Thoracic aorta (tissue), 2 donors: ENCODE data around the gene FYB1. TPM values are rescaled to one million over a fixed set of nuclear protein-coding genes. Genes with fewer than 3 reads are reported as not detected.

Experiments used
- ATAC-seq: fragments of 150-250 bp; one replicate; pipeline ENCODE4 v1.8.0; 2017; ENCODE audit warnings: low read depth; ENCODE audit not compliant: insufficient number of reproducible peaks, low FRiP score
- DNase-seq: peaks from one replicate; pipeline ENCODE4 v3.0.0-alpha.2; 2020; ENCODE audit warnings: low spot score
- H3K27ac ChIP-seq, 2 donors: fragments of 200-600 bp; sonication (generic); 1 replicate in 1 of 2; 2 replicates in 1 of 2; pipeline ENCODE4 v1.5.1; 2016; ENCODE audit warnings: mild to moderate bottlenecking in 2 of 2, moderate library complexity in 2 of 2
- H3K27me3 ChIP-seq: fragments of 200-600 bp; sonication (generic); replicated peaks from 2 replicates; pipeline ENCODE4 v1.6.0; 2016; ENCODE audit warnings: mild to moderate bottlenecking; ENCODE audit not compliant: insufficient read depth
- H3K36me3 ChIP-seq: fragments of 200-600 bp; sonication (generic); one replicate; pipeline ENCODE4 v1.5.1; 2016
- H3K4me1 ChIP-seq, 2 donors: fragments of 200-600 bp; sonication (generic); 1 replicate in 1 of 2; 2 replicates in 1 of 2; pipeline versions ENCODE4 v1.5.1 to v1.6.0; 2016; ENCODE audit warnings: low read depth in 2 of 2, mild to moderate bottlenecking in 1 of 2; ENCODE audit not compliant: control insufficient read depth in 1 of 2
- H3K4me3 ChIP-seq: fragments of 200-600 bp; sonication (generic); 2 replicates; pipeline ENCODE4 v1.5.1; 2016; ENCODE audit warnings: mild to moderate bottlenecking
- H3K9me3 ChIP-seq: fragments of 200-600 bp; sonication (generic); 2 replicates; pipeline ENCODE4 v1.5.1; 2016
- CTCF ChIP-seq: fragments of 200-600 bp; sonication (generic); IDR thresholded peaks from one replicate; pipeline ENCODE4 v1.5.1; 2019; ENCODE audit warnings: antibody characterized with exemption
- total RNA-seq, 2 donors: library from RNA; depleted of rRNA; stranded (reverse); fragments of >200 nt; gene quantifications; one replicate each; pipeline versions ENCODE4 v1.1.0 to v1.2.3, GENCODE V29; 2016

Gene FYB1
- total RNA-seq, 2 donors from 2014 or later: 12.9 to 29.8 TPM

DNA sequence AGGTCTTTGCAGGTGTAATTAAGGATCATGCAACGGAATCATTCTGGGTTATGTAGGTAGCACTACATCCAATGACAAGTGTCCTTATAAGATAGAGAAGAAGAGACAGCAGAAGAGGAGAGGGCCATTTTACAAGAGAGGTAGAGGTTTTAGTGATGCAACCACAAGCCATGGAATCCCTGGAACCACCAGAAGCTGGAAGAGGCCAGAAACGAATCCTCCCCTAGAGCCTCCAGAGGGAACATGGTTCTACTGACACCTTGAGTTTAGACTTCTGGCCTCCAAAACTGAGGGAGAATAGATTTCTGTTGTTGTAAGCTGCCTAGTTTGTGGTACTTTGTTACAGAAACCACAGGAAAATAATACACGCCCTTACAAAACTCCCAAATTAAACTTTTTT is 3.5 kb downstream of the FYB1 start:
- DNase-seq: no peak
- Histone ChIP-seq H3K9me3 (no peaks in the 10 kb centered on the region), H3K36me3 (no peaks in the 10 kb centered on the region), H3K27me3 (no peaks in the 10 kb centered on the region), H3K4me1 (peaks cover 0 to 5% of the 10 kb centered on the region in 2 donors), H3K27ac (no peak overlapping the region), H3K4me3 (no peak overlapping the region)
- no peak for ATAC-seq
- TF ChIP-seq CTCF: no peak

DNA sequence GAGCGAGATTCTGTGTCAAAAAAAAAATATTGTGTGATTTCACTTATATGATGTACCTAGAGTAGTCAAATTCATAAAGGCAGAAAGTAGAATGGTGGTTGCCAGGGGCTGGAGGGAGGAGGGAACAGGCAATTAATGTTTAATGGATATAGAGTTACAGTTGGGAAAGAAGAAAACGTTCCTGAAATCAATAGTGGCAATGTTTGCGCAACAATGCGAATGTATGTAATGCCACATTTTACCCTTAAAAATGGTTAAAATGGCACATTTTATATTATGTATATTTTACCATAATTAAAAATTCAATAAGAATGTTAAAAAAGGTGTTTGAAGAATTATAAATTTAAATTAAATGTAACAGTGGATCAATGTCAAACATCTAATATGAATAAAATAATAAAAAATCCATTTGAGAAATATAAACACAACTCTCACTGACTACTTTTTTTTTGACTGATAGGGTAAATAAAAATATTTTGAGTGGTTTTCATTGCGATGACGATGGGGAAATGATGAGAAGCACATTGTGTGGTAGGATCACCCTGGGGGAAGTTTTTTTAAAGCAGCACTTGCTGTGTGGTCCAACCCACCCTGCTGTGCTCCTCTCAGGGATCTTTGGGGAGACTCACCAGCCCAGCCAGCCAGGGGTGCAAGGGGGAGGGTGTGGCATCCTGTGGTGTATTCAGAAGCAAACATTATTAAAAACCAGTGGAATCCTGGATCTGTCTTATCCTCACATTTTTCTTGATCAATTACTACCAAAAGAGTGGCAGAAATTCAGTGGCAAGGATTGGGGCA is 4.3 kb downstream of the FYB1 start:
- no peak for TF ChIP-seq CTCF
- ATAC-seq: no peak
- Histone ChIP-seq H3K27ac (no peak overlapping the region), H3K4me3 (no peak overlapping the region), H3K36me3 (no peaks in the 10 kb centered on the region), H3K9me3 (no peaks in the 10 kb centered on the region), H3K4me1 (peaks cover 0 to 5% of the 10 kb centered on the region in 2 donors), H3K27me3 (no peaks in the 10 kb centered on the region)
- DNase-seq: no peak

DNA sequence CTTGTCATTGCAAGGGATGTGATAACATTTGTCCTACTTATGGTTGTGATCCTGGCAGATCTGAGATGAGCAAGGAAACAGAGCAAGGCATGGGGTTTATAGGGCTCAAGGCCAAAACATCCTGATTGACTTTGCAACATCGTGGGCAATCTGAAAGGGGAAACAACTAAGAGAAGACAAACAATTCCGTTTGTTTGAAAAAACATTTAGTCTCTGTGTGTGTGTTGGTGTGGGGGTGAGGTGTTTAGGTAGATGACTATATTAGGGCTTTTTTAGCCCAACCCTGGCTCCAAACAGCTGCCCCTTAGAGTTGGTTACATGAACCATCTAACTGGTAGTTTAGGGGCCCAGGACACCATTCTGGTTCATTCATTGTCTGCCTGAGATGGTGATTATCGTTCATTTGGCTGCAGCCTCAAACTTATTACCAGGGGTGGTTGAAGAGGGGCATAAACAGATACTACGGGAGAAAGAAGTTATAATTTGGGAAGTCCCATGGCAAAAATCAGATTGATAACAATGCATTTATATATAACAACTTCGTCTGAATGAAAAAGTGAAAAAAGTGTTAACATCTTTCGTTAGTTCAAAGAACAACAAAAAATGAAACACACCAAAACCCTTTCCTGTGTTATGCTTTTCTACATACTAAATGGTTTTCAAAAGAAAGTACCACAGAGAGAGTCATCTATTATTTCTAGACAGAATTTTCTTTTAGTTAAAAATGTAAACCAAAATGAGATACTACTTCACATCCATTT is 5.7 kb downstream of the FYB1 start:
- ATAC-seq (no peak), DNase-seq (no peak)
- no peak for TF ChIP-seq CTCF
- Histone ChIP-seq H3K4me3 (no peak overlapping the region), H3K4me1 (no peaks in the 10 kb centered on the region), H3K27me3 (no peaks in the 10 kb centered on the region), H3K9me3 (no peaks in the 10 kb centered on the region), H3K36me3 (no peaks in the 10 kb centered on the region), H3K27ac (no peak overlapping the region)

GRCh38 chr5:39211773-39212172 is 7.6 kb downstream of the FYB1 start:
- no peak for ATAC-seq
- TF ChIP-seq CTCF: no peak
- no peaks in the 10 kb centered on the region for H3K36me3 ChIP-seq
- H3K4me3 ChIP-seq: no peak overlapping the region
- no peak overlapping the region for H3K27ac ChIP-seq
- no peak for DNase-seq
- no peaks in the 10 kb centered on the region for H3K27me3 ChIP-seq
- H3K4me1 ChIP-seq: no peaks in the 10 kb centered on the region
- H3K9me3 ChIP-seq: no peaks in the 10 kb centered on the region

GRCh38 chr5:39209924-39210323 is 9.4 kb downstream of the FYB1 start:
- H3K4me1 ChIP-seq: no peaks in the 10 kb centered on the region
- no peak for DNase-seq
- no peak for ATAC-seq
- no peak overlapping the region for H3K4me3 ChIP-seq
- no peaks in the 10 kb centered on the region for H3K9me3 ChIP-seq
- no peaks in the 10 kb centered on the region for H3K27me3 ChIP-seq
- no peaks in the 10 kb centered on the region for H3K36me3 ChIP-seq
- no peak overlapping the region for H3K27ac ChIP-seq
- TF ChIP-seq CTCF: no peak
